ENCODE data around the gene UBN2. TPM values are rescaled to one million over a fixed set of nuclear protein-coding genes. Genes with fewer than 3 reads are reported as not detected.

UBN2 gene
- total RNA-seq, 6 experiments from 2014 or later, result 7.7 to 10.1 (median 9.3) TPM

- TF ChIP-seq CTCF (IDR thresholded peaks at IDR 0.05), result no peak
- Mint-ChIP-seq H3K9me3 (no peaks in the 10 kb centered on the region), H3K36me3 (ENCODE audit: low read depth) (peaks cover 9% of the 10 kb centered on the region), H3K27me3 (ENCODE audit: insufficient read depth) (no peaks in the 10 kb centered on the region), H3K27ac (no peak overlapping the region), H3K4me1 (ENCODE audit: low read depth) (peaks cover 5% of the 10 kb centered on the region; the same call in 1 of the 2 replicates), H3K4me3 (no peak overlapping the region)
- no peak for DNase-seq
These were observed 66.8 kb downstream of the UBN2 start for GRCh38 chr7:139297795-139298194.

DNA sequence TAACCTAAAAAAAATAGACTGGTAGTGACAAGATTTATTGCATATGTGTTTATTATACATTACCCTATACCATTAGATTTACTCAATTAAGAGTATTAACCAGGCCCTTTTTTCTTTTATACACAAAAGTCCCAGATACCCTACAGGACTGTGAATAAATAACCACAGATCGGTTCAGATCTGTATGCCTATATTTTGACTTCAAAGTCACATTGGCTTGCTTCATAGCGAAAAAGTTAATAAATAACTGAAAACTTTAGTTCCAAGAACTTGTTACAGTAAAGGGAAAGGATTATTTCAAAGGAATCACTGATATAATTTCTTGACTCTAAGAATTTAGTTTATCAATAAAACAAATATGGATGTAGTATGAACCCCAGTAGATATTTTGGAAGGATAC, 68.3 kb downstream of the UBN2 start:
- Mint-ChIP-seq H3K36me3 (ENCODE audit: low read depth) (peaks cover 9% of the 10 kb centered on the region), H3K27ac (no peak overlapping the region), H3K9me3 (no peaks in the 10 kb centered on the region), H3K4me3 (no peak overlapping the region), H3K4me1 (ENCODE audit: low read depth) (peaks cover 5% of the 10 kb centered on the region; the same call in 1 of the 2 replicates), H3K27me3 (ENCODE audit: insufficient read depth) (no peaks in the 10 kb centered on the region)
- TF ChIP-seq CTCF (IDR thresholded peaks at IDR 0.05), result no peak
- DNase-seq, result no peak

- peaks cover 5% of the 10 kb centered on the region for H3K36me3 Mint-ChIP-seq (ENCODE audit: low read depth)
These were observed 69.4 kb downstream of the UBN2 start for GRCh38 chr7:139300390-139300789.

DNA sequence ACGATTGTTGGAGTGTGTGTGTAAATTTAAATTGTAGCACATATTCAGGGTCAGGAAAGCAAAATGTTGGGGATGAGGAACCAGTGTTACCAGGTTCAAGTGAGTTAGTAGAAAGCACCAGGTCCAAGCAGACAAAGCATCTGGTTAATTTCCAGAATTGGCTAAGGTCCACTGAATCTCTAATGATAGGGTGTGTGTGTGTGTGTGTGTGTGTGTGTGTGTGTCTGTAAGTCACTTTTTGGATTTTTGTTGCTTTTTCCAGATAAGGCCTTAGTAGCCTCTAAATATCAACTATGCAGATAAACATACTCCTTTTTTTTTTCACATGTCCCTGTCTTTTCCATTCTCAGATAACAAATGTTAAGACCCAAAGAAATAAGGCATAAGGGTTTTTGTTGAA, 73.5 kb downstream of the UBN2 start:
- Mint-ChIP-seq H3K27ac (no peak overlapping the region), H3K9me3 (no peaks in the 10 kb centered on the region), H3K36me3 (ENCODE audit: low read depth) (peaks cover 5% of the 10 kb centered on the region), H3K4me1 (ENCODE audit: low read depth) (peaks cover 10% of the 10 kb centered on the region; the same call in 1 of the 2 replicates), H3K4me3 (no peak overlapping the region), H3K27me3 (ENCODE audit: insufficient read depth) (no peaks in the 10 kb centered on the region)
- DNase-seq, result no peak
- no peak for TF ChIP-seq CTCF (IDR thresholded peaks at IDR 0.05)

More at GRCh38 chr7:139300390-139300789, 69.4 kb downstream of the UBN2 start:
- DNase-seq, result no peak
- Mint-ChIP-seq H3K4me1 (ENCODE audit: low read depth) (peaks cover 5% of the 10 kb centered on the region; the same call in 1 of the 2 replicates), H3K4me3 (no peak overlapping the region), H3K27ac (no peak overlapping the region), H3K27me3 (ENCODE audit: insufficient read depth) (no peaks in the 10 kb centered on the region), H3K9me3 (no peaks in the 10 kb centered on the region)
- TF ChIP-seq CTCF (IDR thresholded peaks at IDR 0.05), result no peak

- no peaks in the 10 kb centered on the region for H3K4me1 Mint-ChIP-seq (ENCODE audit: low read depth)
- peaks cover 7% of the 10 kb centered on the region for H3K27me3 Mint-ChIP-seq (ENCODE audit: insufficient read depth)
- H3K27ac Mint-ChIP-seq, result no peak overlapping the region
- DNase-seq, result no peak
- H3K4me3 Mint-ChIP-seq, result no peak overlapping the region
- no peaks in the 10 kb centered on the region for H3K36me3 Mint-ChIP-seq (ENCODE audit: low read depth)
- no peaks in the 10 kb centered on the region for H3K9me3 Mint-ChIP-seq
- TF ChIP-seq CTCF (IDR thresholded peaks at IDR 0.05), result no peak
These were observed 87.0 kb downstream of the UBN2 start for GRCh38 chr7:139317939-139318505.

Measured in HFFc6 (cell line).